HG03460 (cell line): ENCODE data around the gene POLQ.
"Not testable (repeated sequence)": the region's sequence is repeated elsewhere in the genome, so short reads cannot be mapped to it uniquely, and the experiment has no call there.

Source experiments
- ATAC-seq: cut with Tn5 transposase; IDR thresholded peaks from one replicate; pipeline ENCODE4 v1.9.1; 2021; ENCODE audit not compliant: unreplicated experiment

The POLQ gene

GRCh38 chr3:121545574-121546455, at the start of gene POLQ:
POLQ (minus strand) TSS chr3:121545988; CDS start chr3:121545877, 111 bp downstream.
- ATAC-seq = peak; percentile 82

- no peak for ATAC-seq
Measured at GRCh38 chr3:121594850-121595249, 49.1 kb upstream of the POLQ start.

DNA sequence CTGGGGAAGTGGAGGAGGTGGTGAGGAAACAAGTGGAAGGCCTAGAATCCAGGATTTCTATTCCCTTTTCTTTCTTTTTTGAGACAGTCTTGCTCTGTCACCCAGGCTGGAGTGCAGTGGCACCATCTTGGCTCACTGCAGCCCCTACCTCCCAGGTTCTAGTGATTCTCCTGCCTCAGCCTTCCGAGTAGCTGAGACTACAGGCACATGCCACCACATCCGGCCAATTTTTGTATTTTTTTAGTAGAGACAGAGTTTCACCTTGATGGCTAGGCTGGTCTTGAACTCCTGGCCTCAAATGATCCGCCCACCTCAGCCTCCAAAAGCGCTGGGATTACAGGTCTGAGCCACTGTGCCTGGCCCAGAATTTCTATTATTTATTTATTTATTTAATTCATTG, 48.0 kb upstream of the POLQ start:
- ATAC-seq = not testable (repeated sequence)

DNA sequence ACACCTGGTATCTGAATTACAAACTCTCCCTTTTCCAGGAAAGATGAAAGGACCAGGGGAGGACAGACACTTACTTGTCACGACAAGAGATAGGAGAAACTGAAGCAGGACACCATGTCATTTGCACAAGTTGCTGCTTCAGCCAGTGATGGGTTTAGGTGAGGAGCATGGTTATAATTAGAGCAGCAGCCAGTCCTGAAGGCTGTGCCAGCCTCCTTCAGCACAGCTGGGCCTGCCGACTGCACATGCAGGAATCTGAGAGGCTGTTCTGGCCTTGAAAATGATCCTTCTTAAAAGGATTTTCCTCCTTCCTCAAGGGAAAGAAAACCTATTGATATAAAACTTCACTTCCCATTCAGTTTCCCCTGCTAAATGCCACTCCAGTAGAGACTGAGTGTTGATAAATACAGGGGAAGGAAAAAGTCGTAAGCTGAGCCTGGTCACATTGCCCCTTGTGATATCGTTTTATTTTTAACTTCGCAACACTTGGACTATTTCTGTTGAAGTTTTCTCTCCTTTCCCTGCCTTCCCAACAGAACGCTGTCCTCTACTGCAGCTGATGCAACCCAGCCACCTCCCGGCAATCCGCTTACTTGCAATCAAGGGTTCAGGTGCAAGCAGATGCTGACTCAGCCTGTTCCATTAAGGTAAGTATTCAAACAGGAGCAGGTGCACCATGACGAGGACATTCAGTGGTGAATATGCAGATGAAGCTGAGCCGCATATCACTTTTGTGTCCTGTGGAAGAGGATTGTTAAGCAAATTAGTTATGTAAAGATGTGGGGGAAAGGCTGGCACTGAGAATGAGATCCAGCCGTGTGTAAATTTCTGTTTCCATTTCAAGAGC, 47.3 kb upstream of the POLQ start, which contains the start of gene FBXO40:
Gene FBXO40, plus strand, starts transcription at position 524 of the 847 bp plus-strand sequence. CDS start 27,197 bp downstream, outside the sequence.
- peak; percentile 62 for ATAC-seq

DNA sequence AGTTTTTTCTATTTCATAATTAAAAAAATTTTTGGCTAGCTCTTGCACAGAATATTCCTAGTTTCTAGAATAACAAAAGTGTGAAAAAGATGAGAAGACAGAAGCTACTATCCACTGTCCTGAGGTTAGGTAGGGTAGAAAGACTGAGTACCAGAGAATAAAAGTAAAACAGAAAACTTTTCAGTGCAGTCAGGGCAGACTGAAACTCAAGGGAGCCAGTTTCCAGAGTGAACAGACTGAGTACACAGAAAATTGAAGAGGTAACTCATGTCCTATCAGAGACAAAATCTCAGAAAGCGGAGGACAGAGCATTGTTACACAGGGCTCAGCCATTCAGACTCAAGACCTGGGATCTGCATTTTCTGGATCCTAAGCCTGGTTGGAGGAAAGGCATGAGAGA, 38.6 kb upstream of the POLQ start:
- ATAC-seq = no peak

- no peak for ATAC-seq
Measured at GRCh38 chr3:121581691-121582090, 35.9 kb upstream of the POLQ start.

- no peak for ATAC-seq
Measured at GRCh38 chr3:121574449-121574848, 28.7 kb upstream of the POLQ start.

DNA sequence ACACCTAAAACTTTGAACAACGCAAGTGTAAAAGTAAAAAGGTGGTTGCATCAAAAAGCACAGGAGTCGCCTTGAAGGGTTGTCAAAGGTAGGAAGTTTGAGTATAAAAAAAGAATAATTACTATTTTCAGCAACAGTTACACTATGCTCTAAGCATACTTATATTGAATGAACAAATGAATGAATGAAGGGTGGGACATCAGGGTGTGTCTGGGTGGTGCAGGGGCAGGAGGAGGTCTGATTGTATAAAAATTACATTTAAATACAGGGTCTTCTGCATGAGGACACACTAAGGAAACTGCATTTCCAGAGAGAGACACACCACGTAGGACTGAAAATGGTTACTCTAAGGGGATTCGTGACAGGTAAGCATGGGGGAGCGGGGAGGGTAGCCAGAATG, 21.9 kb upstream of the POLQ start, which contains the start of gene ARGFX:
Gene ARGFX, plus strand, starts transcription at position 301 of the 400 bp plus-strand sequence. CDS start 2,765 bp downstream, outside the sequence.
- ATAC-seq = no peak

DNA sequence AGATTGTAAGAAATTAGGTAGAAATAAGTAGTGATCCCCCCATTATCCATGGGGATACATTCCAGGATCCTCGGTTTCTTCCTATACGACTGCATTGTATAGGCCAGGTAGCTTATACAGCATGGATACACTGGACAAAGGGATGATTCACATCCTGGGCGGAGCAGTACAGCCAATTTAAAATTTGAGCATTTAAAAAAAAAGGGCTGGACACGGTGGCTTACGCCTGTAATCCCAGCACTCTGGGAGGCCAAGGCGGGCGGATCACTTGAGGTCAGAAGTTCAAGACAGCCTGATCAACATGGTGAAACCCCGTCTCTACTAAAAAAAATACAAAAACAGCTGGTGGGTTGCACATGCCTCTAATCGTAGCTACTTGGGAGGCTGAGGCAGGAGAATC, 21.0 kb upstream of the POLQ start:
- no peak for ATAC-seq

- ATAC-seq = no peak
Measured at GRCh38 chr3:121562148-121562547, 16.4 kb upstream of the POLQ start.

DNA sequence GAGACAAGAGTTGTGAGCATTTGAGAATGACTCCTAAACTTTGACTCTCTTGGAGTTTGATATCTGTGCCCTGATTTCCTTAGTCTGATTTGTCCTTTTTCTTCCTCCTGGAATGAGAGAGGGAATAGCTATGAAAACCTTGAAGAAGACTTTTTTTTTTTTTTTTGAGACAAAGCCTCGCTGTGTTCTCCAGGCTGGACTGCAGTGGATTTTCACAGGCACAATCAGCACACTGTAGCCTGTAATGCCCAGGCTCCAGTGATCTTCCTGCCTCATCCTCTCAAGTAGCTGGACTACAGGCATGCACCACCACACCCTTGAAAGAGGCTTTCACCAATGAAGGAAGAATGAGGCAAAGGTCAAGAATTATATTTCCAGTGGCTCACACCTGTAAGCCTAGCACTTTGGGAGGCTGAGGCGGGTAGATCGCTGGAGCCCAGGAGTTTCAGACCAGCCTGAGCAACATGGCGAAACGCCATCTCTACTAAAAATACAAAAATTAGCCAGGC, 11.7 kb upstream of the POLQ start:
- ATAC-seq = no peak

DNA sequence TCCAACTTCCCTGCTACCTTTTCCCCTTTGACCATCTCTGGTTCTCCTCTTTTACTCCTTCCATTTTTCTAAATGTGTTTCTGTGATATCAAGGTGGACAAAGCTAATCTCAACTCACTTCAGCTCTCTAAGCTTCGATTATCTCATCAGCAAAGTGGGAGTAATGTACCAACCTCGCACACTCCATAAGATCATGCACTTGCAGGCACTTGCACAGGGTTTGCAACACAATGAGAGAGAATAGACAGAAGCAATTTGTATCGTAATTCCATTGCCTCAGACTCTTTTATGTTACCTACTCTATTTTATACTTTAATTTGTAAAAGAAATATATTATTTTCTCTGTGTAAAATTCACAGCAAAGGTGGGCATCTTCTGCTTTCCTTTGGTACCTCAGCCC, 7.0 kb upstream of the POLQ start:
- no peak for ATAC-seq

GRCh38 chr3:121552379-121552778, 6.6 kb upstream of the POLQ start:
- ATAC-seq = no peak

GRCh38 chr3:121545049-121545573, 677 bp downstream of the POLQ start:
- ATAC-seq = no peak

DNA sequence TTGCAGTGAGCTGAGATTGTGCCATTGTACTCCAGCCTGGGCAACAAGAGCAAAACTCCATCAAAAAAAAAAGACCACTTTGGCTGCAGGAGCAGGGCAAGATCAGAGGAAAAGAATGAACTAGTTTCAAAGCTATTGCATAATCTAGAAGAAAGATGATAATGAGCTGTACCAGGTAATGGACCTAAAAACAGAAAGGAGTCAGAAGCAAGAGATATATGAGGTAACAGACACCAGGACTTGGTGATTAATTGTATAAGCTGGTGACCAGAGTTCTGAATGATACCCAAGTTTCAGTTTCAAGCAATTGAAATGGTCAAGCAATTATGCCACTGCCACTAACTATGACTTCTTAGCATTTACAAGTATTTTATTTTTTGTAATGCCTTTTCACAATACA, 2.9 kb downstream of the POLQ start:
- ATAC-seq = no peak

DNA sequence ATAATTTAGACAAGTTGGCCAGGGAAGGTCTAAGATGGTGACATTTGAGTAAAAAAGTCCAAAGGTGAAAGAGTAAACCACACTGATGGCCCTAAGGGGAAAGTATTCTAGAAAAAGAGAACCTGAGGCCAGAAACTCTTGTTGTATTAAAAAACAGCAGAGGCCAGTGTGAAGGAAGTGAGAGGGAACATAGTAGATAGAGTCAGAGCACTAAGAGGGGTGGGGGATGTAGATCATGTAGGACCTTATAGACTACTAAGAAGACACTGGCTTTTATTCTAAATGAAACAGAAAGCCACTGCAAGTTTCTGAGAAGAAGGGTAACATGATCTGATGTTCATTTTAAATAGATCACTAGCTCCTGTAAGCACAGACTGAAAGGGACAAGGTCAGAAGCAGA, 14.5 kb downstream of the POLQ start:
- ATAC-seq = no peak

- ATAC-seq = no peak
Measured at GRCh38 chr3:121529308-121529707, 16.5 kb downstream of the POLQ start.

DNA sequence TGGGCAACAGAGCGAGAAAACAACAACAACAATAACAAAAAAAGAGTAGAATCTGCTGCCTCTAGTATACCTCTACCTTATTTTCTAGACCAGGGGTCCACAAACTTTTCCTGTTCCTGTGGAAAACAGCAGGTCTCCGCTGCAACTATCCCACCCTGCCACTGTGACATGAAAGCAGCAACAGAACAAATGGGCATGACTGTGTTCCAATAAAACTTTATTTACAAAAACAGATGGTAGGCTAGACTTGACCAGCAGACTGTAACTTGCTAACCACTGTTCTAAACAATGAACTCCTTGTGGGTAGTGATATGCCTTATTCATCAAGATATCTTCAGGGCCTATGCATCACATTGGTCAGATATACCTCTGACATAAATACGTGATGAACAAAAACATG, 25.3 kb downstream of the POLQ start:
- no peak for ATAC-seq

- ATAC-seq = no peak
Measured at GRCh38 chr3:121517953-121518655, 27.7 kb downstream of the POLQ start.

GRCh38 chr3:121515862-121516261, 29.9 kb downstream of the POLQ start:
- no peak for ATAC-seq

GRCh38 chr3:121515313-121515712, 30.5 kb downstream of the POLQ start:
- ATAC-seq = no peak
